Esophagus squamous epithelium (tissue), 4 donors: ENCODE results near the gene GABBR2.

Experiments used
- POLR2A ChIP-seq, 4 donors: fragments of 450-650 bp; IDR thresholded peaks; one replicate each; pipeline ENCODE4 v1.6.1; 2017; ENCODE audit warnings: antibody characterized with exemption in 4 of 4, mild to moderate bottlenecking in 4 of 4, moderate library complexity in 3 of 4
- TF ChIP-seq, protein P1 (sequence below), 6 experiments: fragments of 450-650 bp in 4 of 6; fragments of 200-600 bp in 2 of 6; sonication (generic) in 2 of 6; IDR thresholded peaks; one replicate each; pipeline ENCODE4 v1.5.1; 2016 to 2019; ENCODE audit warnings: antibody characterized with exemption in 6 of 6, mild to moderate bottlenecking in 4 of 6, moderate library complexity in 4 of 6

DNA sequence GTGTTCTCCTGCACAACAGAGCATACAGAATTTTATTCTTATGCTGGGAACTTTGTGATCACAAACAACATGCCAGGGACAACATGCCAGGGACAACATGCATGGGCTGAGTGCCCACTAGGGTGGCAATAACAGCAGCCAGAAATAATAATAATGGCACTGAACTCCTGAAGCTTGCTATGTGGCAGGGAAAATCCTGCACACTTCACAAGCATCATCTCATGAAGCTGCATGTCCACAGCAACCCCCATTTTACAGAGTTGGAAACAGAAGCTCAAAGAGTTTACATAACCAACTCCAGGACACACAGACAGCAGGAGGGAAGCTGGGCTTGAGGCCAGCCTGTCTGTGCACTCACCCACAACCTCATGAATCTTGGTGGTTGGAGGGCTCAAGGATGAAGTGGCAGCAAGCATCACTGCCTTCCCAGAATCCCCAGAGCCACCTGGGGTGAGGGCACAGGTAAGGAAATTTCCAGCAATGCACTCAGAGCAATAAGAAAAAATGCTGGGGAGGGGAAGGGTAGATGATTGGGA is 111.4 kb downstream of the GABBR2 start:
- TF ChIP-seq, protein P1, sequence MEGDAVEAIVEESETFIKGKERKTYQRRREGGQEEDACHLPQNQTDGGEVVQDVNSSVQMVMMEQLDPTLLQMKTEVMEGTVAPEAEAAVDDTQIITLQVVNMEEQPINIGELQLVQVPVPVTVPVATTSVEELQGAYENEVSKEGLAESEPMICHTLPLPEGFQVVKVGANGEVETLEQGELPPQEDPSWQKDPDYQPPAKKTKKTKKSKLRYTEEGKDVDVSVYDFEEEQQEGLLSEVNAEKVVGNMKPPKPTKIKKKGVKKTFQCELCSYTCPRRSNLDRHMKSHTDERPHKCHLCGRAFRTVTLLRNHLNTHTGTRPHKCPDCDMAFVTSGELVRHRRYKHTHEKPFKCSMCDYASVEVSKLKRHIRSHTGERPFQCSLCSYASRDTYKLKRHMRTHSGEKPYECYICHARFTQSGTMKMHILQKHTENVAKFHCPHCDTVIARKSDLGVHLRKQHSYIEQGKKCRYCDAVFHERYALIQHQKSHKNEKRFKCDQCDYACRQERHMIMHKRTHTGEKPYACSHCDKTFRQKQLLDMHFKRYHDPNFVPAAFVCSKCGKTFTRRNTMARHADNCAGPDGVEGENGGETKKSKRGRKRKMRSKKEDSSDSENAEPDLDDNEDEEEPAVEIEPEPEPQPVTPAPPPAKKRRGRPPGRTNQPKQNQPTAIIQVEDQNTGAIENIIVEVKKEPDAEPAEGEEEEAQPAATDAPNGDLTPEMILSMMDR (IDR thresholded peaks at IDR 0.05), result no peak
- no peak for TF ChIP-seq POLR2A (IDR thresholded peaks at IDR 0.05)
